T-helper 17 cell (primary cell): ENCODE measurements around the gene CCT2. TPM values are rescaled to one million over a fixed set of nuclear protein-coding genes. Genes with fewer than 3 reads are reported as not detected.

ENCODE experiments used
- ATAC-seq: fragments of 150-1000 bp; cut with Tn5 transposase; 2 replicates; pipeline ENCODE4 v1.10.0; 2021; ENCODE audit warnings: mild to moderate bottlenecking, moderate library complexity
- DNase-seq, 3 donors: peaks; one replicate each; pipeline versions ENCODE4 v3.0.0 to v3.0.0-alpha.2; 2020 to 2021
- H3K9me3 ChIP-seq: one replicate; pipeline ENCODE4 v1.7.0; 2013; ENCODE audit warnings: low read length, mild to moderate bottlenecking; ENCODE audit not compliant: control insufficient read depth, poor library complexity, severe bottlenecking
- H3K27ac Mint-ChIP-seq: one replicate; pipeline ENCODE4 v1.8.0; 2022; ENCODE audit warnings: mild to moderate bottlenecking, moderate library complexity, mixed read lengths
- H3K27me3 Mint-ChIP-seq: one replicate; pipeline ENCODE4 v1.8.0; 2022; ENCODE audit warnings: mixed read lengths
- H3K36me3 Mint-ChIP-seq: one replicate; pipeline ENCODE4 v1.8.0; 2022; ENCODE audit warnings: low read depth, mixed read lengths
- H3K4me1 Mint-ChIP-seq: one replicate; pipeline ENCODE4 v1.8.0; 2022; ENCODE audit warnings: mild to moderate bottlenecking, mixed read lengths
- H3K4me3 Mint-ChIP-seq: one replicate; pipeline ENCODE4 v1.8.0; 2022; ENCODE audit warnings: mild to moderate bottlenecking, moderate library complexity, mixed read lengths
- total RNA-seq, 4 donors: library from RNA in 2 of 4; stranded (reverse) in 2 of 4; gene quantifications; one replicate each; pipeline ENCODE4 v1.2.3 and lab custom pipeline; 2022 to 2026

Gene CCT2
- total RNA-seq, 2 donors from 2014 or later: 197 to 229 TPM

DNA sequence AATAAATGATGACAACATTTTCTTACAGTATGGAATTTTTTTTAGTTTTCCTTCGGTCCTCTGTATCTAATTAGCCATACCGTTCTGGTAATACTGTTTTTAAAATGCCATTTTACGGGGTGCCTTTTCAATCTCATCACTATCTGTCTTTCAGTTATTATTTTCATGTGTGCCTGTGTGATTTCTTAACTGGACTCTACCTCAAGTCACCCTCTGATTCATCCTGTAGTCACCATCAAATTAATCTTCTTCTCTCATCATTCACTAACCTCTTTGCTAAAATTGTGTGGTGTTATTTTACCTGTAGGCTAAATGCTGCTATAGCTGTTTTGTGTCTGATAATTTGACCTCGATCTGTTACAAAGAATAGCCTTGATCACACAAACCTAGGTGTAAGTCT lies 16.0 kb upstream of the CCT2 start:
- ATAC-seq (no peak), DNase-seq (no peak)
- H3K9me3 ChIP-seq: no peaks in the 10 kb centered on the region
- H3K36me3 Mint-ChIP-seq: peaks cover 13% of the 10 kb centered on the region
- peak overlapping the region; percentile 94 for H3K27ac Mint-ChIP-seq
- H3K4me1 Mint-ChIP-seq: peaks cover 7% of the 10 kb centered on the region
- no peaks in the 10 kb centered on the region for H3K27me3 Mint-ChIP-seq
- H3K4me3 Mint-ChIP-seq: no peak overlapping the region

GRCh38 chr12:69570000-69570516 lies 15.2 kb upstream of the CCT2 start:
- Mint-ChIP-seq H3K27ac (peak overlapping the region; percentile 94), H3K27me3 (no peaks in the 10 kb centered on the region), H3K4me3 (no peak overlapping the region), H3K36me3 (peaks cover 14% of the 10 kb centered on the region), H3K4me1 (peaks cover 7% of the 10 kb centered on the region)
- no peak for DNase-seq
- no peak for ATAC-seq
- no peaks in the 10 kb centered on the region for H3K9me3 ChIP-seq

DNA sequence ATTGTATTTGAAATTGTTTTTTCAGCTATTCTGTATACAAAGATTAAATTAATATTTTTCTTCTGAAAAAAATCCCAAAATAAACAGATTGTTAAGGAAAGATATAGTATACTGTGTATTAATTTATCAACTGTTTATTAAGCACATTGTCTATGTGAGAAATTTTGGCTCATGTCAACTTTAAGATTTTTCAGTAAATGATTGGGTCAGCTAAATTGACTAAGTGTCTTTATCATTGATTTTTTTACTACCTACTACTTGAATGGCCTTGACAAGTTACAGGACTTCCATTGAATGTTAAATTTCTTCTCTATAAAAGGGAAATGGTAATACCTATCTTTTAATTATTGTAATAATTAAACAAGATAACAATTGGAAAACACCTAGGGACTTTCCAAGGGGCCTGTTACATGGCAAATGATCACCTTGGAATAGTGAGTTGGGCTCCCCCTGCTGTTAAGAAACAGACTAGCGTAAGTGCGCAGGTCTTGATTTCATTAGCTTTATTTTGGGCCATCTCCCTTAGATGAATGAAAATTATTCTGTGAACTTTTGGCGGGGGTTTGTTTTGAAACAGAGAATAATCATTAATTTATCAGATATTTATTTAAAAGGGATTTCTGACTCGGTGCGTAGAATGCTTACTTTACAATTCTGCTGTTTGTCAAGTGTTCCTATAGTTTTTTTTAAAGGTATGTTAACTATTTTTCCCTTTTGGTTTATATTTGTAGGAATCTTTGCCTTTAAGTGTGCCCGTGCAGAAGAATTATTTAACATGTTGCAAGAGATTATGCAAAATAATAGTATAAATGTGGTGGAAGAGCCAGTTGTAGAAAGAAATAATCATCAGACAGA lies 14.5 kb upstream of the CCT2 start:
- no peaks in the 10 kb centered on the region for H3K27me3 Mint-ChIP-seq
- H3K27ac Mint-ChIP-seq: peak overlapping the region; percentile 94
- peak in 2 of 3 donors; percentile 34 to 51 for DNase-seq
- H3K4me3 Mint-ChIP-seq: no peak overlapping the region
- peaks cover 14% of the 10 kb centered on the region for H3K36me3 Mint-ChIP-seq
- no peaks in the 10 kb centered on the region for H3K9me3 ChIP-seq
- ATAC-seq: peak; percentile 98
- H3K4me1 Mint-ChIP-seq: peaks cover 7% of the 10 kb centered on the region

DNA sequence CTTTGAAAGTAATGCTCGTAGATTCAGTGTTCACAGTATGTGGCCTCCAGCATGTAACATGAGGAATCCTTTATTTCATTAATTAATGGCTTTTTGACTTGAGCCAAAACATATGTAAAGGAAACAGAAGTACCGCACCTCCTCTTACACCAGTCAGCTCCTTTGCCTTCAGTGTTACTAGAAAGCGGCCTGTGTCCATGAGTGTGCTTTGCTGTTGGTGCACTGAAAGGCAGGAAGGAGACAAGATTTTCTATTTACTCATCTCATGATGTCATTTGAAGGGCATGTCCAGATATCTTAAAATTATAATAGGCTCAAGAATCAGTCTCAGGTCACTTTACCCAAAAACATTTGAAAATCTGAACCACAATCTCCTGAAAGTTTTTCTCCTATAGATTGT lies 9.9 kb upstream of the CCT2 start:
- DNase-seq (no peak), ATAC-seq (no peak)
- H3K4me1 Mint-ChIP-seq: peaks cover 7% of the 10 kb centered on the region
- H3K27ac Mint-ChIP-seq: no peak overlapping the region
- peaks cover 12% of the 10 kb centered on the region for H3K36me3 Mint-ChIP-seq
- no peaks in the 10 kb centered on the region for H3K27me3 Mint-ChIP-seq
- no peaks in the 10 kb centered on the region for H3K9me3 ChIP-seq
- H3K4me3 Mint-ChIP-seq: no peak overlapping the region

DNA sequence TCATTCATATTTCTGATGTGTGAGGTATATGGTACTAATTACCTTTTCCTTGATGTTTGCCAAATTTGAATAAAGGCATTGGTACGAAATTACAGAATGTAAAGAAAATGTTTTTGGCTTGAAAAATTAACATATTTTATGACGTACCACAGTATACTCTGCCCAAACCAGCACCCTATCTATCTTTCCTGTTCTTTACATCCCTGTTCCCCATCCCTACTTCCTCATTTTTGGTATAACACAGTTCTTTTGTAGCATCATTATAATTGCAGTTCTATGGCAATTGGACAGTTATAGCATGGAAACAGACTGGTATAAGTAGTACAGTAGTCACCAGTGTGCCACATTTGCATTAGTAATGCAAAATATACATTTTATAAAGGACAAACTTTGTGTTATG lies 7.0 kb upstream of the CCT2 start:
- Mint-ChIP-seq H3K27me3 (no peaks in the 10 kb centered on the region), H3K4me3 (no peak overlapping the region), H3K4me1 (peaks cover 7% of the 10 kb centered on the region), H3K36me3 (peaks cover 7% of the 10 kb centered on the region), H3K27ac (peak overlapping the region; percentile 39)
- DNase-seq (no peak), ATAC-seq (no peak)
- no peaks in the 10 kb centered on the region for H3K9me3 ChIP-seq

- no peak for ATAC-seq
- Mint-ChIP-seq H3K4me1 (peaks cover 5% of the 10 kb centered on the region), H3K27me3 (no peaks in the 10 kb centered on the region), H3K27ac (no peak overlapping the region), H3K36me3 (peaks cover 5% of the 10 kb centered on the region), H3K4me3 (no peak overlapping the region)
- no peak for DNase-seq
- no peaks in the 10 kb centered on the region for H3K9me3 ChIP-seq
Measured at GRCh38 chr12:69579029-69579428, 6.2 kb upstream of the CCT2 start.

DNA sequence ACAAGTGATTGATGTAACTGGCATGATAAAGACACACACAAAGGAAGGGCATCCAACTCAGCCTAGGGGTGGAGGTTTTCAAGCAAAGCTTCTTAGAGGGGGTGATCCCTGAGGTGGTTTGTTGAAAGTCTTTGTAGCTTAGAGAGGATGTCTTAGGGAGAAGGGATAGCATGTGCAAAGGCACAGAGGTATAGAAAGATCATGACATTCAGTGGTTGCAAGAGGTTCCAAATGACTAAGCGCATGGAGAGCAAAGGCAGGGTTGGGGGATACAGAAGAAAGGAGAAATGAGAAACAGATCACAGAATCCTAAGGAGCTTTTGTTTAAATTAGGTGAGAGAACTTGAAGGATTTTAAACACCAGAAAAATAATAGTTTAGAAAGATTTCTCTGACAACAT lies 5.2 kb upstream of the CCT2 start:
- Mint-ChIP-seq H3K36me3 (peaks cover 2% of the 10 kb centered on the region), H3K27ac (peak overlapping the region; percentile 78), H3K27me3 (no peaks in the 10 kb centered on the region), H3K4me1 (peaks cover 4% of the 10 kb centered on the region), H3K4me3 (no peak overlapping the region)
- DNase-seq (no peak), ATAC-seq (no peak)
- H3K9me3 ChIP-seq: no peaks in the 10 kb centered on the region

- ATAC-seq (no peak), DNase-seq (no peak)
- Mint-ChIP-seq H3K27me3 (no peaks in the 10 kb centered on the region), H3K4me3 (no peak overlapping the region), H3K27ac (peak overlapping the region; percentile 61), H3K4me1 (peaks cover 14% of the 10 kb centered on the region), H3K36me3 (peaks cover 2% of the 10 kb centered on the region)
- H3K9me3 ChIP-seq: no peaks in the 10 kb centered on the region
Measured at GRCh38 chr12:69583203-69583602, 2.1 kb upstream of the CCT2 start.

DNA sequence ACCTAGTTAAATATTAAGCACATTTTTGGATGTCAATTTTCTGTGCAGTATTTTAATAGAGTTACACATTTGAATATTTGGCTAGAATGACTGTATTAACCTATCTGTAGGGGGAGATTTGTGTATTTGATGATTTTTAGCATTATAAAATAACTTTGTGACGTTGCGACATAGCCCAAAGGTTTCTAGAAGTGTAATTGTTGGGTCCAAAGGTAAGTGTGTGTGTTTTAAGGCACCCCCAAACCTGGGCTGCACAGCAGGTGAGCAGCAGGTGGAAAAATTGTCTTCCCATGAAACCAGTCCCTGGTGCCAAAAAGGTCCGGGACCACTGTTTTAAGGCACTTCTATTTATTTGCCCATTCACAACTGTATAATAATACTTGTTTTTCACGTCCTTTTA lies 3.3 kb downstream of the CCT2 start:
- Mint-ChIP-seq H3K27ac (no peak overlapping the region), H3K27me3 (no peaks in the 10 kb centered on the region), H3K4me1 (peaks cover 18% of the 10 kb centered on the region), H3K36me3 (no peaks in the 10 kb centered on the region), H3K4me3 (no peak overlapping the region)
- DNase-seq (no peak), ATAC-seq (no peak)
- no peaks in the 10 kb centered on the region for H3K9me3 ChIP-seq

GRCh38 chr12:69589082-69589481 lies 3.8 kb downstream of the CCT2 start:
- no peak for ATAC-seq
- peaks cover 3% of the 10 kb centered on the region for H3K36me3 Mint-ChIP-seq
- H3K4me1 Mint-ChIP-seq: peaks cover 18% of the 10 kb centered on the region
- H3K9me3 ChIP-seq: no peaks in the 10 kb centered on the region
- DNase-seq: no peak
- no peak overlapping the region for H3K27ac Mint-ChIP-seq
- no peaks in the 10 kb centered on the region for H3K27me3 Mint-ChIP-seq
- H3K4me3 Mint-ChIP-seq: no peak overlapping the region

DNA sequence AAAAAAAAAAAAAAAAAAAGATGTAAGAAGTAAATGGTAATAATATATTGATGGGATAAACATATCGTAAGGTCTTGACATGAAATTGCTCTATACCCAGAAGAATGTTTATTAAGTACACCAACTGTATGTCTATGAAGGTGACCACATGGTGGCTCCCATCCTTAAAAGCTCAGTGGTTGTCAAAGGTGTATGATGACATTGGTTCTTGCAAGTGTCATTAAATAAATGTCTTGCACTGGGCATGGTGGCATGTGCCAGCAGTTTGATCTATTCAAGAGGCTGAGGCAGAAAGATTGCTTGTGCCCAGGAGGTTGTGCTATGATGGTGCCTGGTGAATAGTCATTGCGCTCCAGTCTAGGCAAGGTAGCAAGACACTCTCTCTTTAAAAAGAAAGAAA lies 10.4 kb downstream of the CCT2 start:
- Mint-ChIP-seq H3K4me3 (no peak overlapping the region), H3K36me3 (peaks cover 12% of the 10 kb centered on the region), H3K27me3 (no peaks in the 10 kb centered on the region), H3K4me1 (peaks cover 8% of the 10 kb centered on the region), H3K27ac (peak overlapping the region; percentile 16)
- ATAC-seq: no peak
- no peak for DNase-seq
- no peaks in the 10 kb centered on the region for H3K9me3 ChIP-seq

- ATAC-seq: no peak
- no peaks in the 10 kb centered on the region for H3K27me3 Mint-ChIP-seq
- no peaks in the 10 kb centered on the region for H3K9me3 ChIP-seq
- H3K36me3 Mint-ChIP-seq: peaks cover 18% of the 10 kb centered on the region
- peaks cover 5% of the 10 kb centered on the region for H3K4me1 Mint-ChIP-seq
- no peak overlapping the region for H3K27ac Mint-ChIP-seq
- H3K4me3 Mint-ChIP-seq: no peak overlapping the region
- no peak for DNase-seq
Measured at GRCh38 chr12:69598174-69598753, 13.0 kb downstream of the CCT2 start.

DNA sequence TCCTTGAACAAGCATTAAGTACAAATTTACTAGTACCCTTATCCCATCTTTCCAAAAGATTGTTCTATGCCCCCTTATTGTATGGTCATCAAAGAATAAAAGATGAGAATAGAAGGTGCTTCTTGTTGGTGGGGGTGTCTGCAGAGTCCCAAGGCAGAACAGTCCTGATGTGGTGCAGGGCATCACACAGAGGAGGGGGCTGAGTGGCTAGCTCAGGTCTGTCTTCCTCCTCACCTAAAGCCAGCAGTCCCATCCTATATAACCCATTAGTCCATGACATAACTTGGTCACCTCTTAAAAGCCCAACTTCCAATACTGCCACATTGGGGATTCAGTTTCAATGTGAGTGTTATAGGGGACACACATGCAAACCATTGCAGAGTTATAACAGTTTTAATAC lies 15.5 kb downstream of the CCT2 start:
- Mint-ChIP-seq H3K27ac (no peak overlapping the region), H3K4me1 (peaks cover 5% of the 10 kb centered on the region), H3K36me3 (peaks cover 13% of the 10 kb centered on the region), H3K27me3 (no peaks in the 10 kb centered on the region), H3K4me3 (no peak overlapping the region)
- DNase-seq (no peak), ATAC-seq (no peak)
- no peaks in the 10 kb centered on the region for H3K9me3 ChIP-seq
